CD4-positive, alpha-beta T cell (primary cell): ENCODE data around the gene TMEM163. TPM values are rescaled to one million over a fixed set of nuclear protein-coding genes. Genes with fewer than 3 reads are reported as not detected.

Experiments
- ATAC-seq: fragments of 200-7000 bp; cut with Tn5 transposase; one replicate; pipeline ENCODE4 v1.10.0; 2022; ENCODE audit warnings: mild to moderate bottlenecking; ENCODE audit not compliant: poor library complexity
- CTCF ChIA-PET: fragments of 350-600 bp; sonication (Branson Sonifier 250); formaldehyde crosslinking; loops from one replicate; lab custom pipeline; 2021; ENCODE audit warnings: antibody characterized with exemption, inconsistent platforms; lab: Charles Lee
- POLR2A ChIA-PET: fragments of 350-600 bp; sonication (Branson Sonifier 250); formaldehyde crosslinking; loops from one replicate; lab custom pipeline; 2021; ENCODE audit warnings: antibody characterized with exemption, inconsistent platforms; lab: Charles Lee
- DNase-seq, 14 experiments: peaks; one replicate each; pipeline ENCODE4 v3.0.0-alpha.2; 2013 to 2020; ENCODE audit warnings: mixed read lengths in 2 of 14
- H3K27ac ChIP-seq, 2 donors: one replicate each; pipeline versions ENCODE4 v1.5.1 to v1.7.0; 2013; ENCODE audit warnings: low read length in 2 of 2, low read depth in 1 of 2, mild to moderate bottlenecking in 1 of 2
- H3K27me3 ChIP-seq, 2 experiments: 1 replicate in 1 of 2; 2 replicates in 1 of 2; pipeline versions ENCODE4 v1.6.1 to v1.7.0; 2013; ENCODE audit warnings: low read length in 2 of 2, control low read depth in 1 of 2, mild to moderate bottlenecking in 1 of 2, moderate library complexity in 1 of 2; ENCODE audit not compliant: insufficient read depth in 2 of 2, control insufficient read depth in 1 of 2
- H3K36me3 ChIP-seq: one replicate; pipeline ENCODE4 v1.6.1; 2013; ENCODE audit warnings: low read length, control low read depth; ENCODE audit not compliant: insufficient read depth
- H3K4me1 ChIP-seq: one replicate; pipeline ENCODE4 v1.6.1; 2013; ENCODE audit warnings: low read length, control low read depth; ENCODE audit not compliant: insufficient read depth
- H3K4me3 ChIP-seq: one replicate; pipeline ENCODE4 v1.5.1; 2013; ENCODE audit warnings: mild to moderate bottlenecking, low read length, moderate library complexity
- H3K9me3 ChIP-seq, 2 experiments: 1 replicate in 1 of 2; 2 replicates in 1 of 2; pipeline versions ENCODE4 v1.6.1 to v1.7.0; 2013; ENCODE audit warnings: low read length in 2 of 2, mild to moderate bottlenecking in 2 of 2, control low read depth in 1 of 2, moderate library complexity in 1 of 2; ENCODE audit not compliant: control insufficient read depth in 1 of 2, insufficient read depth in 1 of 2
- H3K27ac Mint-ChIP-seq: one replicate; pipeline ENCODE4 v1.8.0; 2020; ENCODE audit warnings: mixed read lengths
- H3K27me3 Mint-ChIP-seq: one replicate; pipeline ENCODE4 v1.8.0; 2021; ENCODE audit warnings: mixed read lengths
- H3K36me3 Mint-ChIP-seq: one replicate; pipeline ENCODE4 v1.8.0; 2021; ENCODE audit warnings: low read depth, mixed read lengths
- H3K4me1 Mint-ChIP-seq: one replicate; pipeline ENCODE4 v1.8.0; 2021; ENCODE audit warnings: low read depth, mixed read lengths
- H3K4me3 Mint-ChIP-seq: one replicate; pipeline ENCODE4 v1.8.0; 2020; ENCODE audit warnings: mild to moderate bottlenecking, mixed read lengths
- H3K9me3 Mint-ChIP-seq: one replicate; pipeline ENCODE4 v1.8.0; 2020; ENCODE audit warnings: mixed read lengths
- intact Hi-C, 2 experiments: fragments of 100-400 bp; cut with DNase I in 1 of 2; cut with micrococcal nuclease in 1 of 2; formaldehyde crosslinking; loops; one replicate each; pipeline versions ENCODE4 v1.15.1 to v1.9.0; 2023 to 2025; cut with DNase I, micrococcal nuclease
- total RNA-seq, 174 experiments: library from RNA in 2 of 174; stranded (reverse) in 2 of 174; gene quantifications; one replicate each; pipeline ENCODE4 v1.2.3 and lab custom pipeline; 2021 to 2026
- TF ChIP-seq, protein P1 (sequence below): fragments of 200-600 bp; IDR thresholded peaks from one replicate; pipeline ENCODE4 v1.8.0; 2022; ENCODE audit warnings: antibody characterized with exemption, mild to moderate bottlenecking

The TMEM163 gene
- total RNA-seq, 2 experiments from 2014 or later = 0.14 to 0.47 TPM

GRCh38 chr2:134689315-134689714, 29.5 kb downstream of the TMEM163 start:
- peaks cover 5% of the 10 kb centered on the region for H3K27me3 Mint-ChIP-seq
- no peaks in the 10 kb centered on the region for H3K9me3 Mint-ChIP-seq
- no peaks in the 10 kb centered on the region for H3K4me1 Mint-ChIP-seq
- no peaks in the 10 kb centered on the region for H3K36me3 ChIP-seq
- H3K4me3 Mint-ChIP-seq = no peak overlapping the region
- intact Hi-C loops = no loop called here
- peaks cover 0 to 3% of the 10 kb centered on the region in 2 experiments for H3K27me3 ChIP-seq
- H3K4me1 ChIP-seq = peaks cover 3% of the 10 kb centered on the region
- CTCF ChIA-PET = no interaction called here
- H3K27ac Mint-ChIP-seq = no peak overlapping the region
- no peaks in the 10 kb centered on the region for H3K9me3 ChIP-seq
- no peaks in the 10 kb centered on the region for H3K36me3 Mint-ChIP-seq
- H3K27ac ChIP-seq = no peak overlapping the region
- POLR2A ChIA-PET = interaction anchor here (1.0 kb wide), 1 partner anchor 17 kb away, joined by 3 read pairs; no protein-coding TSS in a partner anchor
- no peak overlapping the region for H3K4me3 ChIP-seq
- DNase-seq (no peak), ATAC-seq (no peak)
- TF ChIP-seq, protein P1, sequence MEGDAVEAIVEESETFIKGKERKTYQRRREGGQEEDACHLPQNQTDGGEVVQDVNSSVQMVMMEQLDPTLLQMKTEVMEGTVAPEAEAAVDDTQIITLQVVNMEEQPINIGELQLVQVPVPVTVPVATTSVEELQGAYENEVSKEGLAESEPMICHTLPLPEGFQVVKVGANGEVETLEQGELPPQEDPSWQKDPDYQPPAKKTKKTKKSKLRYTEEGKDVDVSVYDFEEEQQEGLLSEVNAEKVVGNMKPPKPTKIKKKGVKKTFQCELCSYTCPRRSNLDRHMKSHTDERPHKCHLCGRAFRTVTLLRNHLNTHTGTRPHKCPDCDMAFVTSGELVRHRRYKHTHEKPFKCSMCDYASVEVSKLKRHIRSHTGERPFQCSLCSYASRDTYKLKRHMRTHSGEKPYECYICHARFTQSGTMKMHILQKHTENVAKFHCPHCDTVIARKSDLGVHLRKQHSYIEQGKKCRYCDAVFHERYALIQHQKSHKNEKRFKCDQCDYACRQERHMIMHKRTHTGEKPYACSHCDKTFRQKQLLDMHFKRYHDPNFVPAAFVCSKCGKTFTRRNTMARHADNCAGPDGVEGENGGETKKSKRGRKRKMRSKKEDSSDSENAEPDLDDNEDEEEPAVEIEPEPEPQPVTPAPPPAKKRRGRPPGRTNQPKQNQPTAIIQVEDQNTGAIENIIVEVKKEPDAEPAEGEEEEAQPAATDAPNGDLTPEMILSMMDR = no peak

GRCh38 chr2:134685967-134686366, 32.8 kb downstream of the TMEM163 start:
- H3K36me3 ChIP-seq = no peaks in the 10 kb centered on the region
- intact Hi-C loops = no loop called here
- no peak overlapping the region for H3K27ac ChIP-seq
- H3K4me3 ChIP-seq = no peak overlapping the region
- ChIA-PET POLR2A (interaction anchor here (1.6 kb wide), 1 partner anchor 9 kb away, joined by 4 read pairs; no protein-coding TSS in a partner anchor), CTCF (no interaction called here)
- Mint-ChIP-seq H3K36me3 (no peaks in the 10 kb centered on the region), H3K27me3 (no peaks in the 10 kb centered on the region), H3K9me3 (no peaks in the 10 kb centered on the region), H3K27ac (no peak overlapping the region), H3K4me3 (no peak overlapping the region), H3K4me1 (peaks cover 11% of the 10 kb centered on the region)
- TF ChIP-seq, protein P1 = no peak
- DNase-seq = no peak
- H3K9me3 ChIP-seq = no peaks in the 10 kb centered on the region
- no peaks in the 10 kb centered on the region for H3K27me3 ChIP-seq
- ATAC-seq = no peak
- H3K4me1 ChIP-seq = no peaks in the 10 kb centered on the region

DNA sequence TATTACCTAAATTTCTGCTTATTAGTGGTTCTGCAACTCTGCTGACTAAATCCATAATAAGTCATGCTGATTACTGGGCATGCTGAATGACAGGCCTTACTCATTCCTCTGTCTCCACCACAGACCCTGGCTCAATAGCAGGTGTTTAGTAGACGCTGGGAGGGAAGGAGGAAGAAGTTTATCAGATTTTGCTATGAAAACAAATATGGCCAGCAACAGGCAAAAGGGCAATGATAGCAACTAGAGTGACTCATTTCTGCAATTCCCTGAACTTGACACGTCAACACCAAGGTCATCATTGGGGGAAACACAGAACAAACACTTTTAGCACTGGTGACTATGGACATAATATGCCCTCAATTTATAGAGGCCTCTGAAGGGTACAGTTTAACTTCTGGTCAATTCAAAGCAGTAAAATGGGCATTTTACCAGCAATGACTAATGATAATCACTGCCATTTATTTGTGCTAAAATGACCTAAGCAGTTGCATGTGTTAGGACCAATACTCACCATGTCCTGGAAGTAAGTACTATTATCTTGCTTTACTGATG, 35.2 kb downstream of the TMEM163 start:
- CTCF ChIA-PET = no interaction called here
- ATAC-seq (no peak), DNase-seq (peak in 2 of 14 experiments; percentile 15 to 24)
- H3K9me3 ChIP-seq = no peaks in the 10 kb centered on the region
- H3K36me3 Mint-ChIP-seq = no peaks in the 10 kb centered on the region
- H3K27ac ChIP-seq = no peak overlapping the region
- H3K36me3 ChIP-seq = no peaks in the 10 kb centered on the region
- no peak overlapping the region for H3K4me3 ChIP-seq
- no peak overlapping the region for H3K4me3 Mint-ChIP-seq
- TF ChIP-seq, protein P1 = no peak
- no peaks in the 10 kb centered on the region for H3K27me3 Mint-ChIP-seq
- POLR2A ChIA-PET = no interaction called here
- intact Hi-C loops = no loop called here
- no peaks in the 10 kb centered on the region for H3K9me3 Mint-ChIP-seq
- peaks cover 31% of the 10 kb centered on the region for H3K4me1 Mint-ChIP-seq
- no peaks in the 10 kb centered on the region for H3K27me3 ChIP-seq
- peaks cover 20% of the 10 kb centered on the region for H3K4me1 ChIP-seq
- H3K27ac Mint-ChIP-seq = no peak overlapping the region
